ENCODE measurements around the gene AASDH. TPM values are rescaled to one million over a fixed set of nuclear protein-coding genes. Genes with fewer than 3 reads are reported as not detected.

Gene AASDH, protein sequence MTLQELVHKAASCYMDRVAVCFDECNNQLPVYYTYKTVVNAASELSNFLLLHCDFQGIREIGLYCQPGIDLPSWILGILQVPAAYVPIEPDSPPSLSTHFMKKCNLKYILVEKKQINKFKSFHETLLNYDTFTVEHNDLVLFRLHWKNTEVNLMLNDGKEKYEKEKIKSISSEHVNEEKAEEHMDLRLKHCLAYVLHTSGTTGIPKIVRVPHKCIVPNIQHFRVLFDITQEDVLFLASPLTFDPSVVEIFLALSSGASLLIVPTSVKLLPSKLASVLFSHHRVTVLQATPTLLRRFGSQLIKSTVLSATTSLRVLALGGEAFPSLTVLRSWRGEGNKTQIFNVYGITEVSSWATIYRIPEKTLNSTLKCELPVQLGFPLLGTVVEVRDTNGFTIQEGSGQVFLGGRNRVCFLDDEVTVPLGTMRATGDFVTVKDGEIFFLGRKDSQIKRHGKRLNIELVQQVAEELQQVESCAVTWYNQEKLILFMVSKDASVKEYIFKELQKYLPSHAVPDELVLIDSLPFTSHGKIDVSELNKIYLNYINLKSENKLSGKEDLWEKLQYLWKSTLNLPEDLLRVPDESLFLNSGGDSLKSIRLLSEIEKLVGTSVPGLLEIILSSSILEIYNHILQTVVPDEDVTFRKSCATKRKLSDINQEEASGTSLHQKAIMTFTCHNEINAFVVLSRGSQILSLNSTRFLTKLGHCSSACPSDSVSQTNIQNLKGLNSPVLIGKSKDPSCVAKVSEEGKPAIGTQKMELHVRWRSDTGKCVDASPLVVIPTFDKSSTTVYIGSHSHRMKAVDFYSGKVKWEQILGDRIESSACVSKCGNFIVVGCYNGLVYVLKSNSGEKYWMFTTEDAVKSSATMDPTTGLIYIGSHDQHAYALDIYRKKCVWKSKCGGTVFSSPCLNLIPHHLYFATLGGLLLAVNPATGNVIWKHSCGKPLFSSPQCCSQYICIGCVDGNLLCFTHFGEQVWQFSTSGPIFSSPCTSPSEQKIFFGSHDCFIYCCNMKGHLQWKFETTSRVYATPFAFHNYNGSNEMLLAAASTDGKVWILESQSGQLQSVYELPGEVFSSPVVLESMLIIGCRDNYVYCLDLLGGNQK
- 10 to 100 TPM in 1 of 4 donors, 1 to 10 TPM in 3; 8.1 to 10.5 (median 9.0) TPM for total RNA-seq

DNA sequence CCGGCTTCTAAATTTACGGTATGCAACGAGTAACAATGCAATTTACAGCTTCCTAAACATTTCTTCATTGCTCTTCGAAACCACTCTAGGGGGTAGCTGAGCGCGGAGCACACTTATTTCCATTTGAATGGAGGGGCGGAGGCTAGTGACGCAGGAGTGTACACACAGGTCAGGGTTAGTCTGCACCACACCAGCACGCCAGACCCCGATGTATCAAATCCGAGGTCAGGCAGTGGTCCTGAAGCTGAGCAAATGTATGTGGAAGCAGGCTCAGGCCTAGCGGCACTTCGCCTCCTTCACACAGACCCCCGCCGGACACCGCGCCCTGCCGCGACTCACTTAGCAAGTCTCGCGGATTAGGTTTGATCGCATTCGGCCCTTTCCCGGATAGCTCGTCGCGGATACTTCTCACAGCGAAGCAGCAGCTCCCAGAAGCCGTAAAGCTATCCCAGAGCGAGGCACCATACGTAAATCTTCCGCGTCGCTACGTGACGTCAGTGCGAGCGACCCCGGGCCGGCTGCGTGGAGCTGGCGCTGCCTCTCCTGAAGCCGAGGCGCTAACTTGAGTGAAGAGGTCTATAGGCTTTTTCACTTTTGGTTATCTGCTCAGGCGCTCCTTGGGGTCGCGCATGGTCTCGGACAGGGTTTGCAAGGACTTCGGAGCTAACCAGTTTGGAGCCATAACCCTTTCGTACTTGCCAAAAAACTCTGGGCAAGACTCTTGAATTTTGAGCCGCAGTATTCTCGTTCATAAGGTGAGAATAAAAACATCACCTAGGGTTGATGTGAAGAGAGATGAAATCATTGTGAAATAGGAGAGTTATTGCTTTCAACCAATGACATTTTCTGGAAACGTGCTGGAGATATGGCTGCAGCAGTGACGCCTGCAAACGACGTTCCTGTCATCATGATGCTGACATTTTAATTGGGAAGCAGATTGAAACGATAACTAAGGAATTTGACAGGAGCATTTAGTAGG is at the start of gene AASDH:
Gene AASDH (minus strand): TSS at position 469 of the 979 bp plus-strand sequence. CDS start 3,192 bp downstream, outside the sequence.
- DNase-seq (ENCODE audit: low spot score in 2 of 2), result peak; percentile 90 to 98
- 0 to 1% methylated on average over 55 to 57 of the region's 57 CpGs for WGBS, 2 donors
- intact Hi-C loops (cut with DNase I; ENCODE audit: low total_unique reads), result no loop called here
- peak within 1 kb of the TSS; percentile 72 for H3K4me3 ChIP-seq (ENCODE audit: low read depth, poor library complexity, severe bottlenecking)
- TF ChIP-seq POLR2A (IDR thresholded peaks at IDR 0.05), result peak in 1 of 2 donors; percentile 29
- TF ChIP-seq, protein P1, sequence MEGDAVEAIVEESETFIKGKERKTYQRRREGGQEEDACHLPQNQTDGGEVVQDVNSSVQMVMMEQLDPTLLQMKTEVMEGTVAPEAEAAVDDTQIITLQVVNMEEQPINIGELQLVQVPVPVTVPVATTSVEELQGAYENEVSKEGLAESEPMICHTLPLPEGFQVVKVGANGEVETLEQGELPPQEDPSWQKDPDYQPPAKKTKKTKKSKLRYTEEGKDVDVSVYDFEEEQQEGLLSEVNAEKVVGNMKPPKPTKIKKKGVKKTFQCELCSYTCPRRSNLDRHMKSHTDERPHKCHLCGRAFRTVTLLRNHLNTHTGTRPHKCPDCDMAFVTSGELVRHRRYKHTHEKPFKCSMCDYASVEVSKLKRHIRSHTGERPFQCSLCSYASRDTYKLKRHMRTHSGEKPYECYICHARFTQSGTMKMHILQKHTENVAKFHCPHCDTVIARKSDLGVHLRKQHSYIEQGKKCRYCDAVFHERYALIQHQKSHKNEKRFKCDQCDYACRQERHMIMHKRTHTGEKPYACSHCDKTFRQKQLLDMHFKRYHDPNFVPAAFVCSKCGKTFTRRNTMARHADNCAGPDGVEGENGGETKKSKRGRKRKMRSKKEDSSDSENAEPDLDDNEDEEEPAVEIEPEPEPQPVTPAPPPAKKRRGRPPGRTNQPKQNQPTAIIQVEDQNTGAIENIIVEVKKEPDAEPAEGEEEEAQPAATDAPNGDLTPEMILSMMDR (IDR thresholded peaks at IDR 0.05), result no peak

DNA sequence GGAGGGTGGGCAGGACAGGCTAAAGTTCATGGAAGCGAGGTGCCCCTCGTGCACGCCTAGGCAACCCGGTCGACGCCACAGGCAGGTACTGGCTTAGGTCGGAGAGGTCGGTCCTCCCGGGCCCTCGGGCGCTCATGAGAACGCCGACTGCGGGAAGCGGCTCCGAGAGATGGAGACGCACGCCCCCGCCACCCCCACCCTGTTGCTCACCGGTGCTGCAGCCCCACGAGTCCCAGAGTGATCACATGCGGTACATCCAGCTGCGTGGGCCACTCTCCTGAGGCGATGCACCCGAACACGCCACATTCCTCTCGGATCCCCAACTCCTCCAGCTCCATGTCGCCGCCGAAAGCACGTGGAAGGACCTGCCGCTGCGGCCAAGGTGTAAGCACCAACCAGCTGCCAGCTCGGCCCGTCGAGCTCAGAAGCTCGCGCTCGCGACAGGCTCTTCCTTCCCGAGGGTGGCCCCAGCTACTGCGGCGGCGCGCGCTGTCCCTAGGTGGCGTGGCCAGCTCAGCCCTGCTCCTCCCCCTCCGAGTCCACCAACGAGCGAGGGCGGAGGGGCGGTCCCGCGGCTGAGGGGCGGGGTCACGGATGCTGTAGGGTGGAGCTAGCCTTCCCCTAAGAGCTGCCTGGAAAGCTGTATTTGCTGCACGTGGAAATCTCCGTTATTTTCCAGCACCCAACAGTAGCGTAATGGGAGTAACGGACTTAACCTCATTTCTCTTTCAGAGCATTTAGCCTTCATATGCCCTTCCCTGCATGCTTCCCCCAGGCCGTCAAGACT is 48.0 kb upstream of the AASDH start, which contains the start of gene PPAT:
Gene PPAT (minus strand): TSS at position 476 of the 787 bp plus-strand sequence. CDS start 138 bp downstream, at position 338.
- 1% methylated on average over 40 of the region's 61 CpGs for WGBS, 2 donors
- intact Hi-C loops (cut with DNase I; ENCODE audit: low total_unique reads), result no loop called here
- H3K4me3 ChIP-seq (ENCODE audit: low read depth, poor library complexity, severe bottlenecking), result peak within 1 kb of the TSS; percentile 67

DNA sequence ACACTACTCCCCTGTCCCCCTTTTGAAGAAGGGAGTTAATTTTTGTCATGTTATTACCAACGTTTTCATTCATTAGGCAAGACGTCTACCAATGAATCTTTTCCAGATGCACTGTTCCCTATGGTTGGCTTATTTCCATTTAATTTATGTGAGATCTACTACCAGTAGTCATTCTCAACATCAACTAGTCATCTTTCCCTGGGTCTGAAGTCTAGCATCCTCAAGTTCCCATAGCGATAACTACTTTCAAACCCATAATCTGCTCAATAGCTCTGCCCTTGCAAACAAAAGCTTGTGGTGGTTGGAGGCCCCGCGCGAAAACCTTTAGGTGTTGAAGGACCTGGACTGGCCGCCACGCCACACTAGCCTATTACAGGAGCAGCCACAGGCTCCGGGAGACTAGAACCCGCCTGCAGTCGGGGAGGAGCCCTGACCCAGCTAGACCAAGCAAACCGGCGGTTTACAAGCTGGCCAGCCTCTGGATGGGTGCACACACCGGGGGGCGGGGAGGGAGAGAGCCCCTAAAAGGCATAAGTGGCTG is 47.4 kb upstream of the AASDH start:
- TF ChIP-seq, protein P1 (IDR thresholded peaks at IDR 0.05), result no peak
- TF ChIP-seq POLR2A (IDR thresholded peaks at IDR 0.05), result no peak
- WGBS, 2 donors, result 1 to 2% methylated on average over 14 to 15 of the region's 15 CpGs

More for the DNA sequence above, 48.0 kb upstream of the AASDH start, which contains the start of gene PPAT:
- peak; percentile 97 to 99 for DNase-seq (ENCODE audit: low spot score in 2 of 2)
- TF ChIP-seq, protein P1 (IDR thresholded peaks at IDR 0.05), result no peak
- TF ChIP-seq POLR2A (IDR thresholded peaks at IDR 0.05), result no peak

DNA sequence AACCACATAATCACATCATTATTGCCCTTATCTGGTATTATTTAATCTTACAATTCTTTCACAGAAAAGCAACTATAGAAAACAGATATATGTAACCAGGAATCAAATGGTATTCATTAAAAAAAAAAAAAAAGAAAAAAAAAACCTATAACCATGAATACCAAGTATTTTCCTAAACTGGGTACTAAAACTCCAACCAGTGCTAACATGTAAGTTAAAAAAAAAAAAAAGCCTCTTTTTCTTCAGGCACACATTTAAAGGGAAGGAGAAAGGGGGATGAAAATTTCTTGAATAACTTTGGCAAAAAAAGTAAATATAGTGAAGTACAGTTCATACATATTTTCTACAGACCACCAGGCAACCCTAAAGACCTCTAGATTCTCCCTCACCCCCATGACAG is 46.0 kb upstream of the AASDH start:
- intact Hi-C loops (cut with DNase I; ENCODE audit: low total_unique reads), result no loop called here
- H3K4me3 ChIP-seq (ENCODE audit: low read depth, poor library complexity, severe bottlenecking), result no peak overlapping the region
- TF ChIP-seq, protein P1 (IDR thresholded peaks at IDR 0.05), result no peak
- no peak for TF ChIP-seq POLR2A (IDR thresholded peaks at IDR 0.05)
- no peak for DNase-seq (ENCODE audit: low spot score in 2 of 2)

More for the DNA sequence above, 47.4 kb upstream of the AASDH start:
- intact Hi-C loops (cut with DNase I; ENCODE audit: low total_unique reads), result no loop called here
- no peak for DNase-seq (ENCODE audit: low spot score in 2 of 2)
- H3K4me3 ChIP-seq (ENCODE audit: low read depth, poor library complexity, severe bottlenecking), result peak overlapping the region; percentile 67
